ENCODE results near the gene CEMIP2.

- TF ChIP-seq, protein P1, sequence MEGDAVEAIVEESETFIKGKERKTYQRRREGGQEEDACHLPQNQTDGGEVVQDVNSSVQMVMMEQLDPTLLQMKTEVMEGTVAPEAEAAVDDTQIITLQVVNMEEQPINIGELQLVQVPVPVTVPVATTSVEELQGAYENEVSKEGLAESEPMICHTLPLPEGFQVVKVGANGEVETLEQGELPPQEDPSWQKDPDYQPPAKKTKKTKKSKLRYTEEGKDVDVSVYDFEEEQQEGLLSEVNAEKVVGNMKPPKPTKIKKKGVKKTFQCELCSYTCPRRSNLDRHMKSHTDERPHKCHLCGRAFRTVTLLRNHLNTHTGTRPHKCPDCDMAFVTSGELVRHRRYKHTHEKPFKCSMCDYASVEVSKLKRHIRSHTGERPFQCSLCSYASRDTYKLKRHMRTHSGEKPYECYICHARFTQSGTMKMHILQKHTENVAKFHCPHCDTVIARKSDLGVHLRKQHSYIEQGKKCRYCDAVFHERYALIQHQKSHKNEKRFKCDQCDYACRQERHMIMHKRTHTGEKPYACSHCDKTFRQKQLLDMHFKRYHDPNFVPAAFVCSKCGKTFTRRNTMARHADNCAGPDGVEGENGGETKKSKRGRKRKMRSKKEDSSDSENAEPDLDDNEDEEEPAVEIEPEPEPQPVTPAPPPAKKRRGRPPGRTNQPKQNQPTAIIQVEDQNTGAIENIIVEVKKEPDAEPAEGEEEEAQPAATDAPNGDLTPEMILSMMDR (IDR thresholded peaks at IDR 0.05), result no peak
- no peak for TF ChIP-seq YY1 (IDR thresholded peaks at IDR 0.05; ENCODE audit: low read depth)
- no peak for TF ChIP-seq USF2 (IDR thresholded peaks at IDR 0.05; ENCODE audit: borderline replicate concordance, low read depth, low read length)
- no peak for TF ChIP-seq RFX5 (IDR thresholded peaks at IDR 0.05; ENCODE audit: low read length)
- no peak for TF ChIP-seq TEAD4 (IDR thresholded peaks at IDR 0.05; ENCODE audit: borderline replicate concordance, insufficient read depth)
Measured at GRCh38 chr9:71671289-71671688, 97.0 kb downstream of the CEMIP2 start.
